HG02798 (cell line): ENCODE results near the gene OR2V1.

Experiments
- ATAC-seq: cut with Tn5 transposase; IDR thresholded peaks from one replicate; pipeline ENCODE4 v1.9.1; 2021; ENCODE audit warnings: mild to moderate bottlenecking; ENCODE audit not compliant: unreplicated experiment, poor library complexity

The OR2V1 gene

GRCh38 chr5:181086026-181086883 is 44.7 kb downstream of the OR2V1 start:
- ATAC-seq, result no peak

DNA sequence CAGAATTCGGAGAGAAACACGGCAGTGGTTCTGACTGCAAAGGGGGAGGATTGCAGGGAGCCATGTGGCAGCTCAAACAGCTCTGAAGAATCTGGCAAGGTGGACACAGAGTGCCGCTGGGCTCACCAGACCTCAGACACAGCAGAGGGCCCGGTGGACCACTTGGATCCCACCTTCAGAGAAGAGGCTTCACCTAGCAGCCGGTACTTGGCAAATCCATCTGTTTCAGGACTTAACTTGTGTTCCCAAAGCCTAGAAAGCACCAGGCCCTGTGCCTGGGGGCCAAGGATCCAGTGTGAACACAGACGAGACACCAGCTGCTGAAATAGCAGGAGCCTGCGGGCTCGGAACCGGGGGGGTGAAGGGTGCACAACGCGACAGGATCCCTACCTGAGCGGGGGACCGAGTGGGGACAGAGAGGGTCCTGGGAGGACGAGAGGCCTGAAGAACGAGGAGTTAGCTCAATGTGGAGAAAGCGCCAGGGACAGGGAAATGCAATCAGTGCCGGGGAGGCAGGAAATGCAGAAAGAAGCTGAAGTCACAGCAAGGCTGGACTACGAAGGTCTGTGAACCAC is 46.3 kb downstream of the OR2V1 start:
- no peak for ATAC-seq

GRCh38 chr5:181081989-181082388 is 49.0 kb downstream of the OR2V1 start:
- ATAC-seq, result no peak

DNA sequence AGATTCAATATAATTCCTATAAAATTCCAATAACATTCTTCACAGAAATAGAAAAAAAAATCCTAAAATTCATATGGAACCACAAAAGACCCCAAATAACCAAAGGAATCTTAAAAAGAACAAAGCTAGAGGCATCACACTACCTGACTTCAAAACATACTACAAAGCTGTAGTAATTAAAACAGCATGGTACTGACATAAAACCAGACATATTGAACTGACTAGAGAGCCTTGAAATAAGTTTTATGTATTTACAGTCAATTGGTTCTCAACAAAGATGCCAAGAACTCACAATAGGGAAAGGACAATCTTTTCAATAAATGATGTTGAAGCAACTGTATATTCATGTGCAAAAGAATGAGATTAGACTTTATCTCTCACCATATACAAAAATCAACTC is 54.0 kb downstream of the OR2V1 start:
- ATAC-seq, result no peak
